Hepatocyte (in vitro differentiated cells): ENCODE results near the gene NKD1. TPM values are rescaled to one million over a fixed set of nuclear protein-coding genes. Genes with fewer than 3 reads are reported as not detected.

Experiments used
- DNase-seq: peaks from one replicate; pipeline ENCODE4 v3.0.0-alpha.2; 2016; ENCODE audit warnings: low spot score
- H2AFZ ChIP-seq: fragments of 200-600 bp; sonication (generic); 2 replicates; pipeline ENCODE4 v1.6.0; 2016; ENCODE audit warnings: antibody characterized with exemption, mild to moderate bottlenecking
- H3K27ac ChIP-seq: fragments of 200-600 bp; sonication (generic); 2 replicates; pipeline ENCODE4 v1.5.1; 2016; ENCODE audit warnings: mild to moderate bottlenecking
- H3K27me3 ChIP-seq: fragments of 200-600 bp; sonication (generic); 2 replicates; pipeline ENCODE4 v1.6.1; 2016
- H3K36me3 ChIP-seq: fragments of 200-600 bp; sonication (generic); replicated peaks from 2 replicates; pipeline ENCODE4 v1.5.1; 2016; ENCODE audit warnings: low read depth; ENCODE audit not compliant: insufficient read depth
- H3K4me1 ChIP-seq: fragments of 200-600 bp; sonication (generic); 2 replicates; pipeline ENCODE4 v1.5.1; 2016; ENCODE audit warnings: mild to moderate bottlenecking, moderate library complexity; ENCODE audit not compliant: insufficient read depth
- H3K4me2 ChIP-seq: fragments of 200-600 bp; sonication (generic); 2 replicates; pipeline ENCODE4 v1.6.0; 2016
- H3K4me3 ChIP-seq: fragments of 200-600 bp; sonication (generic); 2 replicates; pipeline ENCODE4 v1.5.1; 2016; ENCODE audit warnings: mild to moderate bottlenecking
- H3K79me2 ChIP-seq: fragments of 200-600 bp; sonication (generic); 2 replicates; pipeline ENCODE4 v1.6.0; 2017; ENCODE audit warnings: mild to moderate bottlenecking
- H3K9me2 ChIP-seq: fragments of 200-600 bp; sonication (generic); replicated peaks from 2 replicates; pipeline ENCODE4 v1.6.0; 2017; ENCODE audit warnings: mild to moderate bottlenecking; ENCODE audit not compliant: insufficient read depth
- H3K9me3 ChIP-seq: fragments of 200-600 bp; sonication (generic); 2 replicates; pipeline ENCODE4 v1.5.1; 2016; ENCODE audit warnings: low read depth, mild to moderate bottlenecking
- H4K20me1 ChIP-seq: fragments of 200-600 bp; sonication (generic); 2 replicates; pipeline ENCODE4 v1.6.0; 2016; ENCODE audit warnings: mild to moderate bottlenecking; ENCODE audit not compliant: insufficient read depth, poor library complexity, severe bottlenecking
- CTCF ChIP-seq: fragments of 200-600 bp; sonication (generic); IDR thresholded peaks from 2 replicates; pipeline ENCODE4 v1.5.1; 2016; ENCODE audit warnings: antibody characterized with exemption, mild to moderate bottlenecking; ENCODE audit not compliant: poor library complexity
- EZH2 ChIP-seq: fragments of 200-600 bp; sonication (generic); IDR thresholded peaks from 2 replicates; pipeline ENCODE4 v1.6.1; 2016; ENCODE audit warnings: antibody characterized with exemption, mild to moderate bottlenecking, borderline replicate concordance
- EZH2phosphoT487 ChIP-seq: fragments of 200-600 bp; sonication (generic); IDR thresholded peaks from one replicate; pipeline ENCODE4 v1.6.1; 2018; ENCODE audit warnings: antibody characterized with exemption, mild to moderate bottlenecking, low read depth, moderate library complexity; ENCODE audit not compliant: unreplicated experiment, severe bottlenecking
- WGBS: methylation state at CpG from one replicate; pipeline ENCODE4 v1.1.6; 2016; ENCODE audit warnings: low lambda C conversion rate; ENCODE audit errors: missing lambda C conversion rate; 5-methylcytosine and 5-hydroxymethylcytosine counted together
- polyA plus RNA-seq: library from polyadenylated mRNA; unstranded; fragments of >200 nt; fragmentation: Nextera tagmentation; extraction: Ambion mirVana; gene quantifications from 2 replicates; pipeline ENCODE4 v1.2.1, GENCODE V29; 2016
- total RNA-seq: library from RNA; depleted of rRNA; stranded (reverse); fragments of >200 nt; gene quantifications from 2 replicates; pipeline ENCODE4 v1.2.3, GENCODE V29; 2014

NKD1 gene
- total and polyA plus RNA-seq, 2 experiments from 2014 or later: 5.9 to 26.3 TPM

DNA sequence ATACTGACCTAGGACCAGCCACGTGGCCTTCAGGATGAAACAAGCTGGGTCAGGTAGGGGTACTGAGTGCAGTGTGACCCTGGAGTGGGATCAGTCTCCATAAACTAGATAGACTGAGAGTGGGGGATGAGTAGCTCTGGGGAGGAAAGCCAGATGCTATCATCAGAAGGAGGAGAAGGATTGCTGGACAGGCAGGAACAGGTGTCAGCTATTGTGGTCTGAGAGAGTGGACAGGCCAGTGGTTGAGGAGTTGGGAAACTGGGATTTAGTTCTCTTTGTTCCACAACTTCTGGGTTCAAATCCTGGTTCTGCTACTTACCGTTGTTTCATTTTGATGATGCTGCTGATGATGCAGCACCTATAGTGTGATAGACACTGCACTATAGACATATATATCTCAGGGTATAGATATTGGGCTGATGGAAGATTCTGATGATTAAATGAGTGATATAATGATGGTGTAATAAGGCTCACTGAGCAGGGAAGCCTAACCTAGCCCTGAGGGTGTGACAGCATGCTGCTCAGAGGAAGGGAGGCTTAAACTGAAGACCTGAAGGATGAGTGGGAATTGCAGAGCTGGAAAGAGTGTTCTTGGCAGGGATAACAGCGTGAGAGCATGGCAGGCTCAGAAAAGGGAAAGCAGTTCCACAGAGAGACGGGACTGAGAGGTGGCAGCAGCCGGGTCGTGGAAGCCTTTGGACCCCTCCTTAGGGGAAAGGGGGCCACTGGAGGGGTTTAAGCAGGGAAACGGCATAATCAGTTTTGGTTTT lies 66.9 kb downstream of the NKD1 start:
- H3K27me3 ChIP-seq: no peaks in the 10 kb centered on the region
- no peak overlapping the region for H3K27ac ChIP-seq
- no peak overlapping the region for H3K4me3 ChIP-seq
- TF ChIP-seq CTCF (no peak), EZH2phosphoT487 (no peak), EZH2 (no peak)
- no peaks in the 10 kb centered on the region for H4K20me1 ChIP-seq
- no peak overlapping the region for H2AFZ ChIP-seq
- 80% methylated on average over 7 of the region's 7 CpGs for WGBS
- H3K4me2 ChIP-seq: no peak overlapping the region
- no peaks in the 10 kb centered on the region for H3K36me3 ChIP-seq
- H3K9me3 ChIP-seq: no peaks in the 10 kb centered on the region
- H3K9me2 ChIP-seq: no peaks in the 10 kb centered on the region
- H3K79me2 ChIP-seq: no peaks in the 10 kb centered on the region
- DNase-seq: no peak
- peaks cover 56% of the 10 kb centered on the region for H3K4me1 ChIP-seq

- H3K9me2 ChIP-seq: no peaks in the 10 kb centered on the region
- no peak overlapping the region for H3K4me3 ChIP-seq
- no peak overlapping the region for H3K4me2 ChIP-seq
- H3K4me1 ChIP-seq: peaks cover 50% of the 10 kb centered on the region
- H2AFZ ChIP-seq: no peak overlapping the region
- WGBS: 54% methylated on average over 5 of the region's 5 CpGs
- H3K9me3 ChIP-seq: no peaks in the 10 kb centered on the region
- TF ChIP-seq EZH2 (no peak), CTCF (no peak), EZH2phosphoT487 (no peak)
- H3K27ac ChIP-seq: no peak overlapping the region
- no peaks in the 10 kb centered on the region for H3K79me2 ChIP-seq
- no peaks in the 10 kb centered on the region for H3K27me3 ChIP-seq
- DNase-seq: no peak
- no peaks in the 10 kb centered on the region for H4K20me1 ChIP-seq
- H3K36me3 ChIP-seq: no peaks in the 10 kb centered on the region
These were observed 67.7 kb downstream of the NKD1 start for GRCh38 chr16:50615891-50616290.

GRCh38 chr16:50616386-50616785 lies 68.2 kb downstream of the NKD1 start:
- no peaks in the 10 kb centered on the region for H3K79me2 ChIP-seq
- no peaks in the 10 kb centered on the region for H3K9me3 ChIP-seq
- H2AFZ ChIP-seq: no peak overlapping the region
- peaks cover 47% of the 10 kb centered on the region for H3K4me1 ChIP-seq
- peak; percentile 46 for DNase-seq
- H4K20me1 ChIP-seq: no peaks in the 10 kb centered on the region
- no peaks in the 10 kb centered on the region for H3K36me3 ChIP-seq
- H3K4me3 ChIP-seq: no peak overlapping the region
- H3K27me3 ChIP-seq: no peaks in the 10 kb centered on the region
- no peak overlapping the region for H3K27ac ChIP-seq
- TF ChIP-seq CTCF: no peak
- TF ChIP-seq EZH2phosphoT487: no peak
- no peak for TF ChIP-seq EZH2
- WGBS: 83% methylated on average over 6 of the region's 6 CpGs
- H3K9me2 ChIP-seq: no peaks in the 10 kb centered on the region
- H3K4me2 ChIP-seq: no peak overlapping the region
